Measurements from ENCODE around the gene CCDC33. TPM values are rescaled to one million over a fixed set of nuclear protein-coding genes. Genes with fewer than 3 reads are reported as not detected.
A peak's percentile ranks its signal among the peaks of the same experiment; 100 is the strongest.

The CCDC33 gene
- polyA plus RNA-seq, 1 of the 3 experiments (the other 2 are of a cell fraction) = 4.0 TPM

- TF ChIP-seq USF1 (IDR thresholded peaks at IDR 0.05; ENCODE audit: borderline replicate concordance, low read depth) = no peak
- TF ChIP-seq RAD21 (IDR thresholded peaks at IDR 0.05; ENCODE audit: low read length) = no peak
Observed at GRCh38 chr15:74196175-74196574, 40.0 kb upstream of the CCDC33 start (continued).

- Histone ChIP-seq H3K9me2 (no peaks in the 10 kb centered on the region), H2AFZ (ENCODE audit: low read depth) (no peak overlapping the region), H3K36me3 (replicated peaks in 1 of 2; ENCODE audit: control insufficient read depth in 1 of 2, insufficient read depth in 2 of 2, low read length in 1 of 2) (peaks cover 0 to 20% of the 10 kb centered on the region in 2 experiments), H3K4me2 (peak overlapping the region; percentile 73), H3K4me3 (ENCODE audit: low read depth in 2 of 2, low read length in 1 of 2) (no peak overlapping the region), H3K9me3 (no peaks in the 10 kb centered on the region), H3K27ac (ENCODE audit: low read depth in 2 of 2, low read length in 1 of 2) (peak overlapping the region; percentile 69 to 89), H4K20me1 (ENCODE audit: insufficient read depth) (no peaks in the 10 kb centered on the region), H3K9ac (no peak overlapping the region), H3K4me1 (ENCODE audit: control insufficient read depth in 1 of 2, insufficient read depth in 2 of 2, low read depth in 1 of 2, low read length in 1 of 2) (peaks cover 69 to 90% of the 10 kb centered on the region in 2 experiments), H3K27me3 (ENCODE audit: insufficient read depth) (no peaks in the 10 kb centered on the region), H3F3A (replicated peaks; ENCODE audit: insufficient read depth) (peaks cover 36% of the 10 kb centered on the region), H3K79me2 (ENCODE audit: insufficient read depth) (peaks cover 21% of the 10 kb centered on the region; the same call in 1 of the 2 replicates)
- no peak for TF ChIP-seq PBX3 (IDR thresholded peaks at IDR 0.05)
- no peak for TF ChIP-seq EZH2phosphoT487 (IDR thresholded peaks at IDR 0.05; ENCODE audit: borderline replicate concordance, low read depth)
- TF ChIP-seq USF2 (IDR thresholded peaks at IDR 0.05; ENCODE audit: borderline replicate concordance, low read depth, low read length) = no peak
- no peak for TF ChIP-seq CTCF (IDR thresholded peaks at IDR 0.05)
- TF ChIP-seq GATA2 (CRISPR knock-in tag; IDR thresholded peaks at IDR 0.05) = no peak
- no peak for TF ChIP-seq MXI1 (IDR thresholded peaks at IDR 0.05; ENCODE audit: low read depth, low read length)
- no peak for TF ChIP-seq NRF1 (IDR thresholded peaks at IDR 0.05; ENCODE audit: low read depth, low read length)
- TF ChIP-seq REST (IDR thresholded peaks at IDR 0.05; ENCODE audit: low read depth, low read length) = no peak
- no peak for TF ChIP-seq TCF12 (IDR thresholded peaks at IDR 0.05)
- no peak for TF ChIP-seq EP300 (IDR thresholded peaks at IDR 0.05; ENCODE audit: borderline replicate concordance in 1 of 2, low read depth in 1 of 2, low read length in 1 of 2)
- TF ChIP-seq GABPA (IDR thresholded peaks at IDR 0.05; ENCODE audit: low read depth) = no peak
- no peak for TF ChIP-seq RAD21 (IDR thresholded peaks at IDR 0.05; ENCODE audit: low read length)
- no peak for TF ChIP-seq NFIC (IDR thresholded peaks at IDR 0.05; ENCODE audit: borderline replicate concordance)
- no peak for TF ChIP-seq FOSL2 (IDR thresholded peaks at IDR 0.05; ENCODE audit: borderline replicate concordance, low read depth)
- no peak for DNase-seq
- no CpG with 5 or more reads among the region's 9 CpGs for WGBS (ENCODE audit: low lambda C conversion rate)
- ChIA-PET POLR2A (interaction anchor here (1.2 to 1.5 kb wide), 3 partner anchors 9 to 62 kb away, joined by 3 to 6 read pairs (median 3); no protein-coding TSS in a partner anchor), CTCF (interaction anchor here (0.6 to 10.7 kb wide), 6 partner anchors 27 to 230 kb away, joined by 3 to 85 read pairs (median 5); no protein-coding TSS in a partner anchor)
Observed at GRCh38 chr15:74197176-74197965, 38.8 kb upstream of the CCDC33 start.
